LNCAP (cell line): ENCODE data around the gene DNER.

Source experiments
- CTCF ChIP-seq: fragments of 450-650 bp; IDR thresholded peaks from 2 replicates; pipeline ENCODE4 v1.5.1; 2017; ENCODE audit warnings: mild to moderate bottlenecking

The DNER gene

GRCh38 chr2:229343661-229344060, 370.7 kb downstream of the DNER start:
- TF ChIP-seq CTCF, result no peak

GRCh38 chr2:229342376-229342775, 372.0 kb downstream of the DNER start:
- TF ChIP-seq CTCF, result peak; percentile 37

- TF ChIP-seq CTCF, result no peak
Measured at GRCh38 chr2:229340086-229340760, 374.1 kb downstream of the DNER start.

GRCh38 chr2:229339618-229340017, 374.7 kb downstream of the DNER start:
- TF ChIP-seq CTCF, result no peak

GRCh38 chr2:229335877-229336346, 378.4 kb downstream of the DNER start:
- TF ChIP-seq CTCF, result no peak

- TF ChIP-seq CTCF, result no peak
Measured at GRCh38 chr2:229335330-229335729, 379.0 kb downstream of the DNER start.

- TF ChIP-seq CTCF, result no peak
Measured at GRCh38 chr2:229330952-229331351, 383.4 kb downstream of the DNER start.

- TF ChIP-seq CTCF, result no peak
Measured at GRCh38 chr2:229319558-229319957, 394.8 kb downstream of the DNER start.
